Ovary (tissue), 1 donor: Measurements from ENCODE around the gene ADGRE2.

Experiments
- EP300 ChIP-seq: sonication (generic); formaldehyde crosslinking; IDR thresholded peaks from one replicate; pipeline ENCODE4 v1.6.1; 2017; ENCODE audit warnings: antibody characterized with exemption
- POLR2A ChIP-seq: fragments of 450-650 bp; IDR thresholded peaks from one replicate; pipeline ENCODE4 v1.6.1; 2017; ENCODE audit warnings: antibody characterized with exemption, mild to moderate bottlenecking, moderate library complexity

- TF ChIP-seq EP300 (no peak), POLR2A (no peak)
These were observed 4.0 kb downstream of the ADGRE2 start for GRCh38 chr19:14774373-14774772.
